K562 (cell line): ENCODE measurements around the gene KLRD1. TPM values are rescaled to one million over a fixed set of nuclear protein-coding genes. Genes with fewer than 3 reads are reported as not detected.

Experiments used
- ATAC-seq: fragments of 200-7000 bp; cut with Tn5 transposase; 3 replicates; pipeline ENCODE4 v1.9.1; 2020; ENCODE audit warnings: moderate library complexity
- BruUV-seq: library from RNA; stranded (reverse); fragments of 400-500 nt; replicated peaks from 2 replicates; lab custom pipeline; 2021; lab: Mats Ljungman, UMichigan
- CTCF ChIA-PET: fragments of 300-600 bp; formaldehyde crosslinking; extraction: SDS; loops from one replicate; lab custom pipeline; 2021; ENCODE audit warnings: low intra/inter-chr PET ratio; lab: Yijun Ruan, JAX
- POLR2A ChIA-PET: fragments of 300-600, 350-650 bp; sonication (Branson Sonifier 250); formaldehyde crosslinking; extraction: SDS; loops from one replicate; lab custom pipeline; 2021; ENCODE audit warnings: antibody characterized with exemption, inconsistent platforms; lab: Yijun Ruan, JAX
- DNase-seq, 4 experiments: peaks; one replicate each; pipeline versions ENCODE4 v3.0.0 to v3.0.0-alpha.2; 2011 to 2018; ENCODE audit warnings: low spot score in 3 of 4, mixed read lengths in 3 of 4; ENCODE audit errors: extremely low read depth in 1 of 4
- FAIRE-seq: peaks from 2 replicates; lab custom pipeline; 2011; peaks lifted over from hg19 to GRCh38; lab: Jason Lieb, UNC
- H2AFZ ChIP-seq: 2 replicates; pipeline ENCODE4 v1.6.0; 2011; ENCODE audit warnings: low read depth, low read length, control low read depth, inconsistent platforms
- H3K27ac ChIP-seq: fragments of 200-600 bp; 3 replicates; pipeline ENCODE4 v1.8.0; 2011; ENCODE audit warnings: low read depth, mild to moderate bottlenecking, control low read depth, inconsistent platforms, low read length, moderate library complexity, mixed read lengths; ENCODE audit errors: extremely low read depth
- H3K27me3 ChIP-seq, 2 experiments: fragments of 300-600 bp in 1 of 2; 2 replicates in 1 of 2; 3 replicates in 1 of 2; pipeline versions ENCODE4 v1.6.0 to v1.8.0; 2011; ENCODE audit warnings: inconsistent platforms in 2 of 2, low read length in 2 of 2, mild to moderate bottlenecking in 1 of 2, mixed read lengths in 1 of 2, moderate library complexity in 1 of 2; ENCODE audit not compliant: control insufficient read depth in 2 of 2, insufficient read depth in 2 of 2
- H3K36me3 ChIP-seq: fragments of 300-600 bp; 3 replicates; pipeline ENCODE4 v1.8.0; 2011; ENCODE audit warnings: mild to moderate bottlenecking, low read length, inconsistent platforms; ENCODE audit not compliant: control insufficient read depth, insufficient read depth
- H3K4me1 ChIP-seq, 2 experiments: fragments of 200-600 bp in 1 of 2; replicated peaks in 1 of 2; 2 replicates in 1 of 2; 3 replicates in 1 of 2; pipeline versions ENCODE4 v1.5.1 to v1.8.0; 2011; ENCODE audit warnings: inconsistent platforms in 2 of 2, low read length in 2 of 2, mild to moderate bottlenecking in 1 of 2, mixed read lengths in 1 of 2, moderate library complexity in 1 of 2; ENCODE audit not compliant: control insufficient read depth in 2 of 2, insufficient read depth in 2 of 2
- H3K4me2 ChIP-seq: 2 replicates; pipeline ENCODE4 v1.6.1; 2011; ENCODE audit warnings: low read length, control low read depth, inconsistent platforms, mixed read lengths; ENCODE audit not compliant: insufficient read depth
- H3K4me3 ChIP-seq: fragments of 200-600 bp; sonication (generic), shearing (Covaris generic); 2 replicates; pipeline ENCODE4 v1.5.1; 2016; ENCODE audit warnings: control low read depth, inconsistent platforms
- H3K79me2 ChIP-seq: fragments of 200-600 bp; 3 replicates; pipeline ENCODE4 v1.8.0; 2011; ENCODE audit warnings: low read length, inconsistent platforms; ENCODE audit not compliant: control insufficient read depth, insufficient read depth
- H3K9ac ChIP-seq, 2 experiments: 2 replicates each; pipeline versions ENCODE4 v1.6.0 to v1.6.1; 2011; ENCODE audit warnings: low read depth in 2 of 2, low read length in 2 of 2, control low read depth in 1 of 2, inconsistent platforms in 1 of 2, mild to moderate bottlenecking in 1 of 2, mixed read lengths in 1 of 2; ENCODE audit not compliant: insufficient read depth in 1 of 2
- H3K9me1 ChIP-seq: one replicate; pipeline ENCODE4 v1.6.0; 2011; ENCODE audit warnings: inconsistent platforms, mild to moderate bottlenecking, low read length, moderate library complexity; ENCODE audit not compliant: control insufficient read depth, insufficient read depth
- H3K9me3 ChIP-seq: replicated peaks from 2 replicates; pipeline ENCODE4 v1.5.1; 2011; ENCODE audit warnings: low read depth, low read length, inconsistent platforms; ENCODE audit not compliant: control insufficient read depth, insufficient read depth
- H4K20me1 ChIP-seq: replicated peaks from 2 replicates; pipeline ENCODE4 v1.6.1; 2011; ENCODE audit warnings: low read length, inconsistent platforms, mixed read lengths; ENCODE audit not compliant: control insufficient read depth, insufficient read depth
- EWSR1 ChIP-seq: fragments of 450-650 bp; IDR thresholded peaks from 2 replicates; pipeline ENCODE4 v1.6.1; 2018; ENCODE audit warnings: borderline replicate concordance, mild to moderate bottlenecking, low read depth, moderate library complexity; ENCODE audit not compliant: partially characterized antibody
- GTF3C2 ChIP-seq: IDR thresholded peaks from 3 replicates; pipeline ENCODE4 v1.6.1; 2011; ENCODE audit warnings: borderline replicate concordance, mild to moderate bottlenecking, moderate library complexity; ENCODE audit not compliant: insufficient read length; ENCODE audit errors: extremely low read depth
- KDM1A ChIP-seq, 2 experiments: fragments of 450-650 bp; IDR thresholded peaks; 2 replicates each; pipeline ENCODE4 v1.6.1; 2016; ENCODE audit warnings: mild to moderate bottlenecking in 2 of 2
- MCM5 ChIP-seq: fragments of 450-650 bp; IDR thresholded peaks from 2 replicates; pipeline ENCODE4 v1.6.1; 2016; ENCODE audit warnings: low read depth
- SAFB ChIP-seq: fragments of 200-400 bp; formaldehyde crosslinking; IDR thresholded peaks from 2 replicates; pipeline ENCODE4 v1.6.1; 2017; ENCODE audit warnings: low read depth, low read length, borderline replicate concordance
- ZFP1 ChIP-seq: fragments of 450-650 bp; formaldehyde crosslinking; IDR thresholded peaks from 2 replicates; pipeline ENCODE4 v1.4.0; 2020; ENCODE audit warnings: mild to moderate bottlenecking, mixed read lengths
- ZNF347 ChIP-seq: fragments of 450-650 bp; formaldehyde crosslinking; IDR thresholded peaks from 2 replicates; pipeline ENCODE4 v1.4.0; 2020; ENCODE audit warnings: low read depth, mild to moderate bottlenecking, moderate library complexity
- ZNF398 ChIP-seq: fragments of 250-450 bp; sonication (Bioruptor Pico); IDR thresholded peaks from 2 replicates; pipeline ENCODE4 v1.8.0; 2021; ENCODE audit warnings: moderate library complexity, mild to moderate bottlenecking, inconsistent platforms
- ZNF561 ChIP-seq: fragments of 450-650 bp; formaldehyde crosslinking; conservative IDR thresholded peaks from 2 replicates; pipeline ENCODE4 v1.4.0; 2020; ENCODE audit warnings: mild to moderate bottlenecking, moderate library complexity
- whole genome bisulfite sequencing: fragments of 100-300 bp; shearing (Covaris generic); methylation state at CpG from one replicate; pipeline ENCODE4 v1.1.6; 2016; ENCODE audit warnings: low coverage, mixed read lengths; ENCODE audit not compliant: insufficient coverage; ENCODE audit errors: missing lambda C conversion rate; 5-methylcytosine and 5-hydroxymethylcytosine counted together
- in situ Hi-C: fragments of 300-500 bp; cut with MboI; formaldehyde crosslinking; loops from 4 replicates; pipeline ENCODE4 v1.15.0; 2018; ENCODE audit warnings: inconsistent platforms, mixed read lengths
- intact Hi-C: fragments of 100-400 bp; cut with micrococcal nuclease; formaldehyde crosslinking; loops from 2 replicates; pipeline ENCODE4 v1.14.2; 2022
- polyA plus RNA-seq, 8 experiments: library from polyadenylated mRNA; depleted of rRNA in 4 of 8; stranded (reverse) in 5 of 8; unstranded in 3 of 8; fragments of >200 nt; fragmentation: Nextera tagmentation in 2 of 8; fragmentation: Illumina TruSeq in 1 of 8; extraction: Ambion mirVana in 2 of 8; extraction: Trizol in 1 of 8; gene quantifications; 2 replicates each; pipeline versions ENCODE4 v1.2.1 to v1.2.3, GENCODE V29; 2011 to 2014; ENCODE audit warnings: inconsistent platforms in 1 of 8, missing spikeins in 1 of 8
- total RNA-seq, 7 experiments: library from RNA; depleted of rRNA in 6 of 7; stranded (reverse); fragments of >200 nt in 6 of 7; fragmentation: Illumina TruSeq in 2 of 7; extraction: Trizol in 2 of 7; gene quantifications; 2 replicates each; pipeline versions ENCODE4 v1.2.1 to v1.2.3, GENCODE V29; 2011 to 2021; ENCODE audit warnings: low replicate concordance in 1 of 7

KLRD1 gene
- total and polyA plus RNA-seq, 9 of the 15 experiments (the other 6 are each of a cell fraction or from before 2014, with no cell fraction given): not detected

GRCh38 chr12:10278104-10278503 lies 29.6 kb upstream of the KLRD1 start:
- H3K27ac ChIP-seq: no peak overlapping the region
- TF ChIP-seq ZNF398 (CRISPR knock-in tag) (no peak), KDM1A (IDR thresholded peaks at IDR 0.05) (no peak), MCM5 (no peak), GTF3C2 (no peak), EWSR1 (no peak), SAFB (no peak), ZFP1 (CRISPR knock-in tag) (no peak), ZNF561 (CRISPR knock-in tag) (no peak), ZNF347 (CRISPR knock-in tag) (no peak)
- TF ChIP-seq, all 486 proteins: peak for 0
- ChIA-PET CTCF (no interaction called here), POLR2A (no interaction called here)
- no TSS peak for BruUV-seq
- no peak overlapping the region for H3K4me2 ChIP-seq
- no peaks in the 10 kb centered on the region for H4K20me1 ChIP-seq
- no peaks in the 10 kb centered on the region for H3K9me3 ChIP-seq
- no peaks in the 10 kb centered on the region for H3K36me3 ChIP-seq
- H2AFZ ChIP-seq: no peak overlapping the region
- intact Hi-C loops: no loop called here
- no peaks in the 10 kb centered on the region for H3K79me2 ChIP-seq
- H3K9ac ChIP-seq: no peak overlapping the region
- no peak for ATAC-seq
- in situ Hi-C loops: no loop called here
- no peaks in the 10 kb centered on the region for H3K27me3 ChIP-seq
- DNase-seq: no peak
- no peak overlapping the region for H3K4me3 ChIP-seq
- 0% methylated on average over 2 of the region's 2 CpGs for WGBS
- FAIRE-seq: no peak
- no peaks in the 10 kb centered on the region for H3K9me1 ChIP-seq
- H3K4me1 ChIP-seq: no peaks in the 10 kb centered on the region
